Thymus (tissue), 11 donors: ENCODE data around the gene DDX39B. TPM values are rescaled to one million over a fixed set of nuclear protein-coding genes. Genes with fewer than 3 reads are reported as not detected.

Experiments
- DNase-seq, 9 donors: peaks; one replicate each; pipeline ENCODE4 v3.0.0-alpha.2; 2013; ENCODE audit warnings: low spot score in 9 of 9, low read depth in 6 of 9, missing footprints in 1 of 9
- H3K27ac ChIP-seq, 2 donors: one replicate each; pipeline ENCODE4 v1.5.1; 2013; ENCODE audit warnings: control low read depth in 1 of 2, low read depth in 1 of 2, low read length in 1 of 2, mild to moderate bottlenecking in 1 of 2, moderate library complexity in 1 of 2
- H3K27me3 ChIP-seq, 2 donors: one replicate each; pipeline ENCODE4 v1.5.1; 2013; ENCODE audit warnings: low read length in 1 of 2; ENCODE audit not compliant: control insufficient read depth in 2 of 2, insufficient read depth in 1 of 2
- H3K36me3 ChIP-seq, 2 donors: one replicate each; pipeline ENCODE4 v1.5.1; 2013; ENCODE audit warnings: low read length in 1 of 2, mild to moderate bottlenecking in 1 of 2, moderate library complexity in 1 of 2; ENCODE audit not compliant: control insufficient read depth in 2 of 2, insufficient read depth in 2 of 2
- H3K4me1 ChIP-seq, 2 donors: one replicate each; pipeline ENCODE4 v1.5.1; 2013; ENCODE audit warnings: low read length in 2 of 2; ENCODE audit not compliant: control insufficient read depth in 2 of 2, insufficient read depth in 2 of 2
- H3K4me3 ChIP-seq, 2 donors: one replicate each; pipeline ENCODE4 v1.5.1; 2013; ENCODE audit warnings: low read length in 2 of 2, control low read depth in 1 of 2, mild to moderate bottlenecking in 1 of 2
- H3K9me3 ChIP-seq, 2 donors: one replicate each; pipeline ENCODE4 v1.5.1; 2013; ENCODE audit warnings: low read length in 1 of 2, mild to moderate bottlenecking in 1 of 2; ENCODE audit not compliant: control insufficient read depth in 2 of 2, insufficient read depth in 1 of 2
- WGBS: extraction: QIAGEN DNeasy Blood & Tissue Kit; methylation state at CpG from one replicate; pipeline ENCODE4 v1.1.7; 2013; 5-methylcytosine and 5-hydroxymethylcytosine counted together
- polyA plus RNA-seq: library from polyadenylated mRNA; stranded (reverse); fragments of 200-250 nt; gene quantifications from one replicate; pipeline ENCODE4 v1.2.3, GENCODE V29; 2013
- total RNA-seq: library from RNA; stranded (reverse); fragments of 120-200 nt; gene quantifications from one replicate; pipeline ENCODE4 v1.2.4, GENCODE V29; 2013
- donor health status: healthy.

Gene DDX39B
- total and polyA plus RNA-seq, 2 donors: 305 to 761 TPM

GRCh38 chr6:31569861-31570536 lies 28.2 kb upstream of the DDX39B start:
- Histone ChIP-seq H3K27ac (no peak overlapping the region), H3K4me3 (no peak overlapping the region), H3K27me3 (no peaks in the 10 kb centered on the region), H3K4me1 (peaks cover 14 to 71% of the 10 kb centered on the region in 2 donors), H3K36me3 (no peaks in the 10 kb centered on the region), H3K9me3 (peaks cover 0 to 3% of the 10 kb centered on the region in 2 donors)
- DNase-seq: no peak
- 98% methylated on average over 1 of the region's 1 CpG for WGBS

- H3K27ac ChIP-seq: peak overlapping the region in 1 of 2 donors; percentile 41
- H3K4me3 ChIP-seq: no peak overlapping the region
- H3K36me3 ChIP-seq: no peaks in the 10 kb centered on the region
- WGBS: 24% methylated on average over 3 of the region's 3 CpGs
- peaks cover 0 to 3% of the 10 kb centered on the region in 2 donors for H3K9me3 ChIP-seq
- H3K4me1 ChIP-seq: peaks cover 14 to 56% of the 10 kb centered on the region in 2 donors
- DNase-seq: peak in 3 of 9 donors; percentile 54 to 77 (median 62)
- H3K27me3 ChIP-seq: no peaks in the 10 kb centered on the region
Observed at GRCh38 chr6:31568537-31568961, 26.7 kb upstream of the DDX39B start.

DNA sequence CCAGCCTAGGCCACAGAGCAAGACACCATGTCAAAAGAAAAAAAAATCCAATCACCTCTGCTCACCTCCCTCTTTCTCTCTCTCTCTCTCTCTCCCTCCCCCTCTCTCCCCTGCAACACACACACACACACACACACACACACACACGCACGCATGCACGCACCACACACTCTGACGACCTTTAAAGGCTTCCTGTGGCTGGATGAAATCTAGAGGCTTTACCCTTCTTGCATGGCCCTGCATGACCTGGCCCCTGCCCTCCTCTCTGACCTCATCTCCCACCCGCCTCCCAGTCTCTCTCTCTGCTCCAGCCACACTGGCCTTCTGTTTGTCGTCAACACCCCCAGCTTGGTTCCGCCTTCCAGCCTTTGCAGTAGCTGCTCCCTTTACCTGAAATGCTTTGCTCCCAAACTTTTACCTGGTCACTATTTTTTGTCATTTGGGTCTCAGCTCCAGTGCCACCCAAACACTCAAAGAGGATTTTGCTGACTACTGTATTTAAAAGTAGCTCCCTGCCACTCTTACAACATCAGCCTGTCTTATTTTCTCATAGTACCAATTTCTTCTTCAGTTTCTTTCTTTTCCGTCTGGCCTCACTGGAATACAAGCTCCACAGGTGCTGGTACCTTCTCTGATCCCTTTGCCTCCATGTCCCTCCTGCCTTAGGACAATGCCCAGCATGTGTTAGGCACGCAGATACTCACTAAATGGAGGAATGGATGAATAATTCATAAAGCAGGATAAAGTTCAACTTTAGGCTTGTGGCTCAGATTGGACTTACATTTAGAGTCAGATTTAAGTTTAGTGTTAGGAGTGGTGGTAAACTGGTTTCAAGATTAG lies 25.9 kb upstream of the DDX39B start:
- Histone ChIP-seq H3K36me3 (peaks cover 0 to 2% of the 10 kb centered on the region in 2 donors), H3K4me1 (peaks cover 13 to 48% of the 10 kb centered on the region in 2 donors), H3K4me3 (no peak overlapping the region), H3K27ac (peak overlapping the region in 1 of 2 donors; percentile 41), H3K9me3 (peaks cover 0 to 3% of the 10 kb centered on the region in 2 donors), H3K27me3 (no peaks in the 10 kb centered on the region)
- DNase-seq: peak in 1 of 9 donors; percentile 41
- WGBS: 79% methylated on average over 9 of the region's 9 CpGs

DNA sequence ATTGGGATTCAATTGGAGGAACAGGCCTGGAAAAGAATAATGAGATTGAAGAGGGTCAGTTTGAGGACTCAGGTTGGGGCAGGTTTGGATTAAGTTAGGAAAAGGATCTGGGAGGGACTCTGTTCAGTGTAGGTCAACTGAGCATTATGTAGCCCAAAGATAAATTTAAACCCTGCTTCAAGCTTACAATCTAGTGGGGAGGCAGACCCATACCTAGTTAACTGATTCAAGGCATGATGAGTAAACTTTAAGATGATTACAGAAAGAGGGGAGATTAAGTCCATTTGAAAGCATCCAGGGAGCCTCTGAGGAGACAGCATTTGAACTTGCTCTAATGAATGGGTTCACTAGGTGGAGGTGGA lies 18.9 kb upstream of the DDX39B start:
- Histone ChIP-seq H3K27ac (no peak overlapping the region), H3K36me3 (peaks cover 7 to 23% of the 10 kb centered on the region in 2 donors), H3K4me1 (peaks cover 43 to 59% of the 10 kb centered on the region in 2 donors), H3K4me3 (no peak overlapping the region), H3K9me3 (no peaks in the 10 kb centered on the region), H3K27me3 (no peaks in the 10 kb centered on the region)
- DNase-seq: no peak

DNA sequence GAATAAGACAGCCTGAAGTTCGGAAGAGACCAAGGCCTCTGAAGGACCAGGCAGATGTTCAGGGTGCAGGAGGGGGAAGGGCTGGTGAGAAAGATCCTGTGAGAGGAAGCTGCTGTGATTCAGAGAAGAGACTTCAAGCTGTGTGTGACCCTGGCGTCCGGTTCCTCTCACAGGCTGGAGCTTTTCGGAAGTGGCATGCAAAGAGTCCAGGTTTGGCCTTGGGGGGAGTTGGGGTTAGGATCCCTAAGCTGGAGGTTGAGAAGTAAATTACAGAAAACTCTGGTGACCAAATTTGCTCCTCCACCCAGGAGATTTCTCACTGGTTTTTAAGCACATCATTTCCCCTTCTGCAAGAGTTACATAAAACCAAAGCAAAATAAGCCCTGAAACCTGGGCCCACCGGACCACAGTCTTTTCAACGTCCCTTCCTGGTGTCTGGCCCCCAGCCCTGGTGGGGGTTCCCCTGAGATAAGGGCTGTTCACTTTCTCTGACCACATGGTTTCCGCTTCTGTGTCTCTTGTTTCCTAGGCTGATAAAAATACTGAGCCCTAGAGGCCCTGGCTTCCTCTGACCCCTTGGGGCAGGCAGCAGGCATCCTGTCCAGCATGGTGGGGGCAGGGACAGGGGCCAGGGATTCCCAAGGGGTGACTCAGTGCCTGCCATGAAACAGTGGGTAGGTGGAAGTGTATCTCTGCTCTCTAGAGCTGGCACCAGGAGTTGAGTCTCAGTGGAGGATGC lies 18.3 kb upstream of the DDX39B start:
- Histone ChIP-seq H3K27me3 (no peaks in the 10 kb centered on the region), H3K36me3 (peaks cover 7 to 23% of the 10 kb centered on the region in 2 donors), H3K4me1 (peaks cover 43 to 61% of the 10 kb centered on the region in 2 donors), H3K27ac (peak overlapping the region; percentile 61 to 85), H3K4me3 (no peak overlapping the region), H3K9me3 (no peaks in the 10 kb centered on the region)
- WGBS: 21% methylated on average over 7 of the region's 7 CpGs
- DNase-seq: peak in 4 of 9 donors; percentile 44 to 78 (median 56)

DNA sequence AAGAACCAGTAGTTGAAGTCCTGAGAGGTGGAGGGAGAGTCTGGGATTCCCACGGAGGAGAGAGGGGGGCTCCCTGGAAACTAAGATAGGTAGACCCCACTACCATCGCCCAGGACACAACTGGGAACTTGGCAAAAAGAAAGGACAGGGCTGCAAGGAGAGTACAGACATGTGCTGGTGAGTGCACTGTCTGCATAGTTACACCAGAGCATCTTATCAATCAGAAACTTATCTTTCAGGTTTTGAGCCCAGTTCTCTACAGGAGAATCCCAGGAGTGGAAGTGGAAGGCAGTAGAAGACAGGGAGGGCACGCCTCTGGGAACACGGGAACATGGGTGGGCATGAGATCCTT lies 17.8 kb upstream of the DDX39B start:
- Histone ChIP-seq H3K27me3 (no peaks in the 10 kb centered on the region), H3K27ac (peak overlapping the region; percentile 6 to 85), H3K9me3 (no peaks in the 10 kb centered on the region), H3K4me1 (peaks cover 43 to 61% of the 10 kb centered on the region in 2 donors), H3K36me3 (peaks cover 7 to 23% of the 10 kb centered on the region in 2 donors), H3K4me3 (no peak overlapping the region)
- 26% methylated on average over 4 of the region's 4 CpGs for WGBS
- DNase-seq: no peak

DNA sequence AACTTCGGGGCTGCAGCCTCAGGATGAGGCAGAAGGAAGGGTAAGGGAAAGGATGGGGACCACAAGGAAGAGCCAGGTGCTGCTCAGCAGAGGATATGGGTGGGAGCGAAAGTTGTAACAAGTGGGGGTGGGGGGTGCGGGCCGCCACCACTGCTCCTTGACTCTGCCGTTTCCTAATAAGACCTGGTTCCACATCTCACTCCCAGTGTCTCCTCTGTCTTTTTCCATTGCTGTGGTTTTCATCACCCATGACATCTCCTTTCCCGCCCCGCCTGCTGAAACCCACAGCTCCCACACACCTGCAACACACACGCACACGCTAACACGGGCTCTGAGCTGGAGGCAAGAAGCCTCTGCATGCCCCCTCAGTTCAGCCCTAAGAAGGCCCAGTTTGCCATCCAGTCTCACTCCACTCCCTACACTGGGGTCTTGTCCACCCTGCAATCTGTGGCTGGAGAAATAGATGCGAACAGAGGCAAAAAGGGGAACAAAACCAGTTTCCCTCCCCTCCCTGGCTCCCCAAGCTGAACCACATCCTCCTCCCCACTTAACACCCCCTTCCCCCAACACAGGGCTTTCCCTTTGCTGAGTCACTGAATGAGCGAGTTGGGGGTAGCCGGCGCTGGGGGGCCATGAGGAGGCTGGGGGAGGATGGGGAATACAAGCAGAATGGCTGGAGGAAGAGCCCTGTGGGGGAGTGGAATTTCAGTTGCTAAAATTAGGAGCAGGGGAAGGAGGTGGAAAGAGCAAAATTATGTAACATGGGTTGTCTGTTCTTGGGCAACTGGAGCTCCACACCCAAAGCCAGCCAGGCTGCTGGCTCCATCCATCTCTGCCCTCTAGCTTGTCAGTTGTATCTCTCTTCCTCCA lies 17.1 kb upstream of the DDX39B start:
- no peaks in the 10 kb centered on the region for H3K27me3 ChIP-seq
- DNase-seq: peak in 5 of 9 donors; percentile 66 to 86 (median 68)
- H3K36me3 ChIP-seq: peaks cover 7 to 27% of the 10 kb centered on the region in 2 donors
- H3K4me1 ChIP-seq: peaks cover 43 to 61% of the 10 kb centered on the region in 2 donors
- no peaks in the 10 kb centered on the region for H3K9me3 ChIP-seq
- peak overlapping the region; percentile 71 to 85 for H3K27ac ChIP-seq
- WGBS: 5% methylated on average over 14 of the region's 14 CpGs
- peak overlapping the region; percentile 3 to 21 for H3K4me3 ChIP-seq

GRCh38 chr6:31558318-31558625 lies 16.5 kb upstream of the DDX39B start:
- no peaks in the 10 kb centered on the region for H3K27me3 ChIP-seq
- 69% methylated on average over 8 of the region's 8 CpGs for WGBS
- H3K4me3 ChIP-seq: peak overlapping the region in 1 of 2 donors; percentile 21
- H3K36me3 ChIP-seq: peaks cover 7 to 31% of the 10 kb centered on the region in 2 donors
- DNase-seq: no peak
- H3K4me1 ChIP-seq: peaks cover 43 to 61% of the 10 kb centered on the region in 2 donors
- peak overlapping the region; percentile 71 to 85 for H3K27ac ChIP-seq
- H3K9me3 ChIP-seq: no peaks in the 10 kb centered on the region
